Measurements from ENCODE around the gene RBM4B. TPM values are rescaled to one million over a fixed set of nuclear protein-coding genes. Genes with fewer than 3 reads are reported as not detected.
A peak's percentile ranks its signal among the peaks of the same experiment; 100 is the strongest.

RBM4B gene
- total RNA-seq, 2 experiments from 2014 or later = 18.7 to 21.5 TPM

DNA sequence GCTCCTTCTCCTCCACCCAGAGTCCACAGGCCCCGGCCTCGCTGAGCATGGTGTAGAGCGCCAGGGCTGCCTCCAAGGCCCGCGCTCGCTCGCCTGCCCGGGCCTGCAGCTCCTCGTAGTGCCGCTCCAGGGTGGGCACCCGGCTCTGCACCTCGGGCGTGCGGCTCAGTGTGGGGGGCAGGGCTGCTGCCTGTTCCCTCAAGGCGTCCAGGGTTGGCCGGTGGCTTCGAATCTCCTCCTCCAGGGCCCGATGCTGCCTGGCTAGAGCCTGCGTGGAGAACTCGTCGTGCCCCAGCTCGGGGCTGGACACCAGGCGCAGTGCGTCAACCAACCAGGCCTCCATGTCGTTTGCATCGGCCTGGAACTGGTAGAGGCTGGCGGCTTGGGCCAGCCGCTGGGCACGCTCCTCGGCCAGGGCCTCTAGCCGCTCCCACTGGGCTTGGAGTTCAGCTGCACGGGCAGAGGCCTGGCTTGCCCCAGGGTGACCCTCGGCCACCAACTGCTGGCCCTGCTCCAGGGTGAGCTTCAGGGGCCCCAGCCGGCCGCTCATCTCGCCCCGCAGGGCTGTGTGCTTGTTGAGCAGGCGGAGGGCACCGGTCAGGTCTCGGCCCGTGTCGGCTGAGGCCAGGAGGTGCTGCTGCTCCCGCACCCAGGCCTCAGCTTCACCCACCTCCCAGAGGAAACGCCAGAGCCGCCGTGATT, 27.1 kb upstream of the RBM4B start:
- ChIA-PET CTCF (no interaction called here), POLR2A (no interaction called here)
- no peaks in the 10 kb centered on the region for H3K9me3 Mint-ChIP-seq (ENCODE audit: insufficient read depth)
- H3K27me3 Mint-ChIP-seq (ENCODE audit: low read depth) = no peaks in the 10 kb centered on the region
- no peak for DNase-seq
- no peak for ATAC-seq
- H3K4me1 Mint-ChIP-seq (ENCODE audit: low read depth) = peaks cover 5% of the 10 kb centered on the region
- H3K36me3 Mint-ChIP-seq (ENCODE audit: low read depth) = no peaks in the 10 kb centered on the region
- no peak overlapping the region for H3K4me3 Mint-ChIP-seq
- no peak overlapping the region for H3K27ac Mint-ChIP-seq

DNA sequence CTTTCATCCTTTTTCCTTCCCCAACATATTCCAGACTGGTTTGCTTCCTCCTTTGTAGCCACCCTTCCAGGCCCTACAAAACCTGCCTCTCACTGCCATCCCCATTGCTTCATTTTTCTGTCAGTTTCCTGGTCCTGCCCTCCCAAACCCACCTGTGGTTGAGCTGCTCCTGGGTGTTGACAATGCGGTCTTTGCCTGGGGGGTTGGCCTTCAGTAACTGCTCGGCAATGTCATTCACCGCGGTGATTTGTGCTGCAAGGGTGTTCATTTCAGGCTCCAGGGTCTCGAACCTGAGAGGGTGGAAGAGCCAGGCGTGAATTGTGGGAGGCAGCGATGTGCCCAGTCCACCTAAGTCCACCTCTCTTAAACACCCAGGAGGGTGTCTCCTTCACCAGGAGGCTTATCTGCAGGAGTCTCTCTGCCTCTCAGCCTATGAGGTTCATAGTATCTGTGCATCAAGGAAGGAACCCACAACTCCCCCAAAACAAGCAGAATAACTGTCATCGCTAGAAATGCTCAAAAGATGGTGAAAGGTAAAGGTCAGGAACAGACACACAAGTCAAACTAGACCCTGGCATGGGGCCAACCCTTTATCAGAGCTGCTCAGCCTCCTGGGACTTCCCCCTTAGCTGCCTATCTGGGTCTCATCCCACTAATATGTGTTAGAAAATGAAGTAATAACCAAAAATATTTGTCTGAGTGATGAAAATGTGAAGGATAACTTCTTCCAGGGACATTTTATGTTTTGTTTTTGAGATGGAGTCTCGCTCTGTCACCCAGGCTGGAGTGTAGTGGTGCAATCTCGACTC, 23.9 kb upstream of the RBM4B start:
- no peak overlapping the region for H3K4me3 Mint-ChIP-seq
- H3K9me3 Mint-ChIP-seq (ENCODE audit: insufficient read depth) = no peaks in the 10 kb centered on the region
- no peaks in the 10 kb centered on the region for H3K27me3 Mint-ChIP-seq (ENCODE audit: low read depth)
- no peaks in the 10 kb centered on the region for H3K36me3 Mint-ChIP-seq (ENCODE audit: low read depth)
- CTCF ChIA-PET = interaction anchor here (1.4 kb wide), 1 partner anchor 132 kb away, joined by 4 read pairs; no protein-coding TSS in a partner anchor
- peaks cover 5% of the 10 kb centered on the region for H3K4me1 Mint-ChIP-seq (ENCODE audit: low read depth)
- POLR2A ChIA-PET = no interaction called here
- ATAC-seq (no peak), DNase-seq (no peak)
- no peak overlapping the region for H3K27ac Mint-ChIP-seq

DNA sequence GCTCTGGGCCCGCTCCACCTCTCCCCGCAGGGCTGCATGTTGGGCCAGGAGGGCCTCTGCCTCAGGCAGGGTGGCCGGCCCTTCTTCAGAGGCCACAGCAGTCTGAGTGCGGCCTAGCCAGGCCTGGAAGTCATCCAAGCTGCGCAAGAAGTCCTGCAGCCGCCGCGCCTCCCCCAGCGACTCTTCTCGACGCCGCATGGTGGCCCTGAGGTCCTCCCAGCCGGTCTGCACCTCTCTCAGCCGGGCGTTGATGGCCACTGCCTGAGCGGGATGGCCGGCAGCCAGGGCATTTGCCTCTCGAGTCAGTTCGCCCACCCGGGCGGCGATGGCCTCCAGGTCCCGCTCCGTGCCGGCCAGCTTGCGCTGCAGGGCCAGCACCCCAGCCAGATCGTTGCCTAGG, 23.1 kb upstream of the RBM4B start:
- Mint-ChIP-seq H3K9me3 (ENCODE audit: insufficient read depth) (no peaks in the 10 kb centered on the region), H3K4me1 (ENCODE audit: low read depth) (peaks cover 4% of the 10 kb centered on the region), H3K36me3 (ENCODE audit: low read depth) (no peaks in the 10 kb centered on the region), H3K4me3 (no peak overlapping the region), H3K27ac (no peak overlapping the region), H3K27me3 (ENCODE audit: low read depth) (no peaks in the 10 kb centered on the region)
- CTCF ChIA-PET = no interaction called here
- ATAC-seq (no peak), DNase-seq (no peak)
- POLR2A ChIA-PET = no interaction called here

DNA sequence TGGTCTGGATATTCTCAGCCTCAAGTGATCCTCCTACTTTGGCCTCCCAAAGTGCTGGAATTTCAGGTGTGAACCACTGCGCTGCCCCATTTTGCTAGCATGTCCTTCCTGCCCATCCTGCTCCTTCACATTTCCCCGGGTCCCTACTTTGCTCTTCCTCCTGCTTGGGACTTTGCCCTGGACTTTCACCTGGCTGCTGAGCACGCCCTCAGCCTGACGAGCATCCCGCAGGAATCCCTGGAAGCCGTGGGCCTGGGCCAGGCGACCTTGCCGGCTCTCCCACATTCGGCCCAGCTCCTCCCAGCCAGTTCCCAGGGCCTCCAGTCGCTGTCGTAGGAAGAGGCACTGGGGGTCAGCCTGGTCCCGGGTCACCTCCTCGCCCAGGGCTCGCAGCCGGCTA, 22.6 kb upstream of the RBM4B start:
- Mint-ChIP-seq H3K27me3 (ENCODE audit: low read depth) (no peaks in the 10 kb centered on the region), H3K4me3 (no peak overlapping the region), H3K27ac (no peak overlapping the region), H3K4me1 (ENCODE audit: low read depth) (peaks cover 4% of the 10 kb centered on the region), H3K36me3 (ENCODE audit: low read depth) (no peaks in the 10 kb centered on the region), H3K9me3 (ENCODE audit: insufficient read depth) (no peaks in the 10 kb centered on the region)
- CTCF ChIA-PET = no interaction called here
- no peak for ATAC-seq
- POLR2A ChIA-PET = no interaction called here
- no peak for DNase-seq

DNA sequence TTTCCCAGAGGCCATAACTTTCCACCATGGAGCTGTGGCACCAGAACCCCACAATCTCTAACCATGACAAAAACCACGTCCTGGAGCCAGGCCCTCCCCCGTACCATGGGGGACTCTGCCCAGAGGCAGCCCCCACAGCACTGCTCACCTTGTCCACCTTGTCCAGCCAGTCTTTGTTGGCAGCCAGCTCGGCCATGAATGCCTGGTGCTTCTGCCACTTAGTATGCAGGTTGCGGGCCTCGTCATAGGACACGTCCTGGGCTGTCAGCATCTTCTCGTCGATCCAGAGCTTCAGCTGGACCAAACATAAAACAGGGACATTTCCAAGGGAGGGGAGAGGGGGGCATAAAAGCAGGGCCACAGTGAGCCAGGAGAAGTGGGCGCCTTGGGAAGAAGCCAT, 20.8 kb upstream of the RBM4B start:
- ATAC-seq (no peak), DNase-seq (no peak)
- CTCF ChIA-PET = interaction anchor here (1.4 to 2.2 kb wide), 2 partner anchors 20 to 135 kb away, joined by 3 to 6 read pairs; partner anchors contain the start of gene RBM4B
- H3K4me1 Mint-ChIP-seq (ENCODE audit: low read depth) = no peaks in the 10 kb centered on the region
- no peak overlapping the region for H3K27ac Mint-ChIP-seq
- no peaks in the 10 kb centered on the region for H3K27me3 Mint-ChIP-seq (ENCODE audit: low read depth)
- no peak overlapping the region for H3K4me3 Mint-ChIP-seq
- POLR2A ChIA-PET = no interaction called here
- H3K9me3 Mint-ChIP-seq (ENCODE audit: insufficient read depth) = no peaks in the 10 kb centered on the region
- no peaks in the 10 kb centered on the region for H3K36me3 Mint-ChIP-seq (ENCODE audit: low read depth)

DNA sequence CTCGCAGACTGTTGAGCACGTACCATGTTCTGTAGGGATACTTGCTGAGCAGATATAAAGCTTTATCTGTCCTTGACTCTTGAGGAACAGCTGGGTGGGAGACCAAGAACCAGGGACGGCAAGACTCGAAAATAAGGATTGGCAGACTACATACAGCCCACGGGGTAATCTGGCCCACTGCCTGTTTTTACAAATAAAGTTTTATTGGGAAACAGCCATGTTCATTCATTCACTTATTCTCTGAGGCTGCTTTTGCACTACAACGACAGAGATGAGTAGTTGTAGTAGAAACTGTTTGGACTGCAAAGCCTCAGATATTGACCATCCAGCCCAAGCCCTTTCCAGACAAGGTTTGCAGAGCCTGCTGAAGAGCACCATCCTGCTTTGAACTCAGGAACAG, 20.3 kb upstream of the RBM4B start:
- ATAC-seq = no peak

DNA sequence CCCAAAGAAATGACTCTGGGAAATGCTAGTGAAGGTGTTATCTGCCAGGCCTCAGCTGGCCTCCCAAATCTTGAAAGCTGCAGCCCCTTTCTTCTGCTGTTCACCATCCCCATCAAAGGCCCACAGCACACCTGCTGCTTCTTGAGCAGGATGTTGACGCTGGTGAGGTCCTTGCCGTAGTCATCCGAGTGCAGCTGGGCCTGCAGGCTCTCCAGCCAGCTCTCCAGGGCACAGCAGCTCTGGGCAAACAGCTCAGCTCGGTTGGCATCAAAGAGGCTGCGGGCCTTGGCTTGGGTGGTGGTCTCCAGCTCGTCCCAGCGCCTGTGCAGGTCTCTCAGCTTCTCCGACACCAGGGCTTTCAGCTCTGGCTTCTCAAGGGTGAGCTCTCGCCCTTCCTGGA, 18.5 kb upstream of the RBM4B start:
- POLR2A ChIA-PET = interaction anchor here (0.6 to 1.1 kb wide), 2 partner anchors 11 to 49 kb away, joined by 3 read pairs; no protein-coding TSS in a partner anchor
- no peak for DNase-seq

More for the DNA sequence above, 20.3 kb upstream of the RBM4B start:
- ChIA-PET POLR2A (no interaction called here), CTCF (interaction anchor here (2.2 kb wide), 1 partner anchor 136 kb away, joined by 6 read pairs; no protein-coding TSS in a partner anchor)
- no peaks in the 10 kb centered on the region for H3K9me3 Mint-ChIP-seq (ENCODE audit: insufficient read depth)
- no peak overlapping the region for H3K27ac Mint-ChIP-seq
- H3K36me3 Mint-ChIP-seq (ENCODE audit: low read depth) = no peaks in the 10 kb centered on the region
- DNase-seq = no peak
- no peak overlapping the region for H3K4me3 Mint-ChIP-seq
- H3K27me3 Mint-ChIP-seq (ENCODE audit: low read depth) = no peaks in the 10 kb centered on the region
- no peaks in the 10 kb centered on the region for H3K4me1 Mint-ChIP-seq (ENCODE audit: low read depth)

DNA sequence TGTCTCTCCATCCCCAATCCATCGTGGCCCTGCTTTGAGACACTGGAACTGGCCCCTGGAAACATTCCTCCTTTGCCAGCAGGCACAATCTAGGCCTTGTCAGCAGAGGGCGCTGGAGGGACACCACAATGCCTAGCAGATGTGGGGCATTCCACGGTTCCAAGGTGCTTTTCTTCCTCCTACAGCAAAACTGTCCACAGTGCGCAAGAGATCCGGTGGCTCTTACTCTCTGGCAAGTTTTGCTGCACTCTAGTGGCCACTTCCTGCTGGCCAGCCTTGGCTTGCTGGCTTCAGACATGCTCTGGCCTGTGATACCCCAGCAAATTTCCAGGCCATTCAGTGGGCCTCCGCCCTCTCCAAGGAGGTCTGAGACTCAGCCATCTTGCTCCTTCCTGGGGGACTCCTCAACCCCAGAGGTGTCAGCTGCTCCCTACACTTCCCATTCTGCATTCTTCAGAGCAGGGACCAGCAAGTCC, 17.1 kb upstream of the RBM4B start:
- ChIA-PET CTCF (interaction anchor here (0.6 to 2.3 kb wide), 16 partner anchors 9 to 541 kb away, joined by 3 to 30 read pairs (median 3); partner anchors contain the start of gene RCE1), POLR2A (no interaction called here)
- Mint-ChIP-seq H3K9me3 (ENCODE audit: insufficient read depth) (no peaks in the 10 kb centered on the region), H3K4me1 (ENCODE audit: low read depth) (no peaks in the 10 kb centered on the region), H3K36me3 (ENCODE audit: low read depth) (no peaks in the 10 kb centered on the region), H3K4me3 (no peak overlapping the region), H3K27me3 (ENCODE audit: low read depth) (no peaks in the 10 kb centered on the region), H3K27ac (no peak overlapping the region)
- ATAC-seq = peak; percentile 87
- DNase-seq = peak; percentile 83

More for the DNA sequence above, 18.5 kb upstream of the RBM4B start:
- Mint-ChIP-seq H3K4me1 (ENCODE audit: low read depth) (no peaks in the 10 kb centered on the region), H3K36me3 (ENCODE audit: low read depth) (no peaks in the 10 kb centered on the region), H3K4me3 (no peak overlapping the region), H3K27ac (no peak overlapping the region), H3K9me3 (ENCODE audit: insufficient read depth) (no peaks in the 10 kb centered on the region), H3K27me3 (ENCODE audit: low read depth) (no peaks in the 10 kb centered on the region)
- CTCF ChIA-PET = interaction anchor here (0.7 to 1.8 kb wide), 7 partner anchors 18 to 310 kb away, joined by 3 to 16 read pairs (median 4); partner anchors contain the start of gene RBM4B
- no peak for ATAC-seq

DNA sequence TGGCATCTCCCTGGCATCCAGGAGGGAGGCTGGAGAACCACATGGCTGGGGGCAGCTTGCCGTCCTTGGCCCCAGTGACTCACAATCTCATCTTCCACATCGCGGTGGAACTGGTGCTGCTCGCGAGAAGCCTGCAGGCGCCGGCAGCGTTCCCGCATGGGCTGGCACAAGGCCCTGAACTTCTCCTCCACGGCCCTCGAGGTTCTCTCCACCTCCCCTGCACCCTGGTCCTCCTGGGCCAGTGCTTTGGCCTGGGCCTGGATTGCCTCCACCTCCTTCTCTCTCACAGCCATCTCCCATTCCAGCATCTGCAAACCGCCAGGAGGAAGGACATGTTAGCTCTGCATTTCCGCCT, 16.3 kb upstream of the RBM4B start:
- ChIA-PET POLR2A (no interaction called here), CTCF (interaction anchor here (0.6 to 2.3 kb wide), 4 partner anchors 135 to 542 kb away, joined by 3 to 30 read pairs (median 4); no protein-coding TSS in a partner anchor)
- Mint-ChIP-seq H3K4me3 (no peak overlapping the region), H3K9me3 (ENCODE audit: insufficient read depth) (no peaks in the 10 kb centered on the region), H3K4me1 (ENCODE audit: low read depth) (no peaks in the 10 kb centered on the region), H3K27ac (no peak overlapping the region), H3K36me3 (ENCODE audit: low read depth) (no peaks in the 10 kb centered on the region), H3K27me3 (ENCODE audit: low read depth) (no peaks in the 10 kb centered on the region)
- DNase-seq = no peak
- no peak for ATAC-seq

DNA sequence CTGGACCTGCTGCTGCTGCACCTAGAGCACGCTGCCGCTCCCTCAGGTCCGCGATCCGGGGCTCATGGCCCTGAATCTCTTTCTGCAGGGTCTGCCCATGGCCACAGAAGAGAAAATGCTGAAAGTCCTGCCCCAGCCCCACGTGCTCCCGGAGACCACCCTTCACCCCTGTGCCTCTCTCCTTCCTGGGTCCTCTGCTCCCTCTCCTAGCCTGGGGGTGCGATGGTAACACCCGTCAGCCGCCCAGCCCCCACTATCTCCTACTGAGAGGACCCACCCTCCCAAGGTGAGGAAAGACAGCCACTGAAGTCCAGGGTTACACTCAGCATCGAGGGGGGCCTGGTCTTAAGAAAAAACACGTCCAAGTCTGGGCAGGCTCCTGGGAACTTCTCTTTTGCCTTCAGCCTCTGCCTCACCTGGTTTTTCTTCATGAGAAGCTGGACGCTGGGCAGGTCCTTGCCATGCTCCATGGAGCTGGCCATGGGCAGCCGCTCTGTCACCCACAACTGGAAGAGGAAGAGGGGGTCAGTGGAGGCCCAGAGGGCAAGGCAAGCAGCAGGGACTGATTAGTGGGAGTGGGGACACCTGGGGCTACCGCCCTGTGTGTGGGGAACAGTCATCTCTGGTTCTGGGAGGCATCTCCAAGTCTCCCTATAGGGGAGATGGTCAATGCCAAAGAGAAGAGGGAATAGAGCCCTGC, 15.8 kb upstream of the RBM4B start:
- Mint-ChIP-seq H3K27ac (no peak overlapping the region), H3K4me3 (no peak overlapping the region), H3K9me3 (ENCODE audit: insufficient read depth) (no peaks in the 10 kb centered on the region), H3K4me1 (ENCODE audit: low read depth) (no peaks in the 10 kb centered on the region), H3K27me3 (ENCODE audit: low read depth) (no peaks in the 10 kb centered on the region), H3K36me3 (ENCODE audit: low read depth) (no peaks in the 10 kb centered on the region)
- ChIA-PET POLR2A (no interaction called here), CTCF (interaction anchor here (0.9 to 2.3 kb wide), 5 partner anchors 15 to 188 kb away, joined by 3 to 30 read pairs (median 4); no protein-coding TSS in a partner anchor)
- DNase-seq (no peak), ATAC-seq (no peak)

DNA sequence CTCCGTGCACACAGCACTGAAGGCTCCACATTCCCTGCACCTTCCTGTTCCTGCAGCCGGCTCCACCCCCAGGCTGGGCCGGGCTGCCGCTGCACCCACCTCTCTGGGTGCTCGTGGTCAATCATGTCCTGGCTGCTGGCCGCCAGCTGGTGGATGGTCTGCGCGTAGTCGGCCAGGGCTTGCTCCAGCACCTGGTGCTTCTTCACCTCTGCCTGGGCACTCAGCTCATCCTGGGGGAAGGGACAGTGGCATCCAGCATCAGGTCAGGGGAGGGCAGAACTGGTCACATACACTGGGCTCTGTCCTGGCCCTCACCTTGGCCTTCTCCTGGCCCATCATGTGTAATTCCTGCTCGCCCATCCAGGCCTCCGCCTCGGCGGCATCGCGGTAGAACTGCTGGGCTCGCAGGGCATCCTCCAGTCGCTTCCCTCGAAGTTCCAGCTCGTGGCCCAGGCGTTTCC, 15.2 kb upstream of the RBM4B start:
- Mint-ChIP-seq H3K27ac (no peak overlapping the region), H3K36me3 (ENCODE audit: low read depth) (no peaks in the 10 kb centered on the region), H3K27me3 (ENCODE audit: low read depth) (no peaks in the 10 kb centered on the region), H3K4me3 (no peak overlapping the region), H3K4me1 (ENCODE audit: low read depth) (no peaks in the 10 kb centered on the region), H3K9me3 (ENCODE audit: insufficient read depth) (no peaks in the 10 kb centered on the region)
- ChIA-PET POLR2A (no interaction called here), CTCF (interaction anchor here (1.0 to 1.2 kb wide), 3 partner anchors 14 to 188 kb away, joined by 3 to 4 read pairs (median 3); no protein-coding TSS in a partner anchor)
- DNase-seq (no peak), ATAC-seq (no peak)

All from activated CD8-positive, alpha-beta T cell treated with anti-CD3 and anti-CD28 coated beads, Interleukin-2, amount 10 ng/mL, durations not matched to agents 7 days and 5 days (primary cell).